Kidney (tissue), 14 donors: ENCODE data around the gene MED27. TPM values are rescaled to one million over a fixed set of nuclear protein-coding genes. Genes with fewer than 3 reads are reported as not detected.

Source experiments
- DNase-seq, 5 donors: peaks; one replicate each; pipeline ENCODE4 v3.0.0-alpha.2; 2013 to 2020
- FAIRE-seq: peaks from 2 replicates; lab custom pipeline; 2012; peaks lifted over from hg19 to GRCh38; lab: Jason Lieb, UNC
- H3K27ac ChIP-seq, 2 donors: one replicate each; pipeline ENCODE4 v1.7.0; 2013; ENCODE audit warnings: low read depth in 2 of 2, low read length in 2 of 2, inconsistent platforms in 1 of 2
- H3K27me3 ChIP-seq: one replicate; pipeline ENCODE4 v1.7.1; 2013; ENCODE audit warnings: low read length, inconsistent platforms; ENCODE audit not compliant: control insufficient read depth, insufficient read depth
- H3K36me3 ChIP-seq, 3 donors: one replicate each; pipeline versions ENCODE4 v1.7.0 to v1.7.1; 2013; ENCODE audit warnings: low read length in 3 of 3, control low read depth in 1 of 3, inconsistent platforms in 1 of 3; ENCODE audit not compliant: insufficient read depth in 3 of 3, control insufficient read depth in 2 of 3
- H3K4me1 ChIP-seq, 3 donors: one replicate each; pipeline versions ENCODE4 v1.7.0 to v1.7.1; 2013; ENCODE audit warnings: low read length in 3 of 3, inconsistent platforms in 1 of 3, low read depth in 1 of 3; ENCODE audit not compliant: control insufficient read depth in 2 of 3, insufficient read depth in 2 of 3
- H3K4me3 ChIP-seq, 3 donors: one replicate each; pipeline versions ENCODE4 v1.7.0 to v1.8.1; 2013; ENCODE audit warnings: low read length in 3 of 3, control low read depth in 1 of 3, inconsistent platforms in 1 of 3
- H3K9ac ChIP-seq, 3 donors: one replicate each; pipeline versions ENCODE4 v1.7.0 to v1.7.1; 2013; ENCODE audit warnings: low read length in 3 of 3, control low read depth in 1 of 3, inconsistent platforms in 1 of 3
- H3K9me3 ChIP-seq, 3 donors: one replicate each; pipeline versions ENCODE4 v1.7.0 to v1.7.1; 2013; ENCODE audit warnings: low read length in 3 of 3, control low read depth in 1 of 3, inconsistent platforms in 1 of 3; ENCODE audit not compliant: control insufficient read depth in 2 of 3, insufficient read depth in 1 of 3
- CTCF ChIP-seq: IDR thresholded peaks from 3 replicates; pipeline ENCODE4 v1.5.1; 2012; ENCODE audit warnings: mild to moderate bottlenecking, moderate library complexity, borderline replicate concordance; ENCODE audit not compliant: insufficient read depth; ENCODE audit errors: extremely low read depth
- intact Hi-C: fragments of 100-400 bp; cut with DNase I; formaldehyde crosslinking; loops from one replicate; pipeline ENCODE4 v1.11.1; 2022
- polyA plus RNA-seq: library from polyadenylated mRNA; stranded (reverse); fragments of 350-450 nt; fragmentation: Illumina TruSeq; extraction: RNeasy Lipid Tissue Mini Kit (QIAGEN cat#74804); gene quantifications from one replicate; pipeline ENCODE4 v1.2.3, GENCODE V29; 2014; ENCODE audit warnings: low read depth, low replicate concordance; ENCODE audit not compliant: insufficient read depth
- total RNA-seq: library from RNA; stranded (reverse); fragmentation: NEBNext Ultra II Directional; extraction: Animal tissue kit (Norgen Biotek cat#: 25700); gene quantifications from one replicate; pipeline ENCODE4 v1.2.1, GENCODE V29; 2021
- donor health status: control.
- donor health status: control.
- donor health status: control.
- donor health status: control.
- donor health status: control.
- donor health status: DM: yes; HTN: yes; CAD: no.
- donor health status: Normal renal cell carcinoma (clear cell type).

MED27 gene
- total and polyA plus RNA-seq, 2 donors from 2014 or later, result 15.9 to 23.1 TPM

GRCh38 chr9:132026932-132027585 lies 52.6 kb downstream of the MED27 start:
- FAIRE-seq, result no peak
- Histone ChIP-seq H3K4me1 (no peaks in the 10 kb centered on the region), H3K9ac (no peak overlapping the region), H3K27me3 (no peaks in the 10 kb centered on the region), H3K4me3 (no peak overlapping the region), H3K27ac (no peak overlapping the region), H3K36me3 (no peaks in the 10 kb centered on the region), H3K9me3 (no peaks in the 10 kb centered on the region)
- DNase-seq, result peak in 1 of 5 donors; percentile 13
- intact Hi-C loops, result no loop called here
- no peak for TF ChIP-seq CTCF

GRCh38 chr9:132025766-132026165 lies 53.9 kb downstream of the MED27 start:
- H3K4me1 ChIP-seq, result peaks cover 0 to 3% (median 0%) of the 10 kb centered on the region in 3 donors
- no peak for FAIRE-seq
- H3K4me3 ChIP-seq, result no peak overlapping the region
- no peaks in the 10 kb centered on the region for H3K27me3 ChIP-seq
- no peak for DNase-seq
- no peaks in the 10 kb centered on the region for H3K36me3 ChIP-seq
- H3K9ac ChIP-seq, result no peak overlapping the region
- intact Hi-C loops, result no loop called here
- no peak for TF ChIP-seq CTCF
- no peaks in the 10 kb centered on the region for H3K9me3 ChIP-seq
- no peak overlapping the region for H3K27ac ChIP-seq

GRCh38 chr9:132024589-132024988 lies 55.1 kb downstream of the MED27 start:
- Histone ChIP-seq H3K27ac (no peak overlapping the region), H3K9ac (no peak overlapping the region), H3K9me3 (no peaks in the 10 kb centered on the region), H3K4me3 (no peak overlapping the region), H3K4me1 (peaks cover 0 to 7% (median 0%) of the 10 kb centered on the region in 3 donors), H3K36me3 (no peaks in the 10 kb centered on the region), H3K27me3 (no peaks in the 10 kb centered on the region)
- no peak for DNase-seq
- no peak for FAIRE-seq
- intact Hi-C loops, result no loop called here
- TF ChIP-seq CTCF, result no peak
